T-helper 1 cell treated with Interleukin-12 subunit alpha and Interleukin-12 subunit beta and Interleukin-4 antibody, amounts not matched to agents 30 μg/mL and 1 μg/mL, for 36 hours (primary cell): ENCODE data around the gene KLHL40.

Experiments used
- H3K27ac Mint-ChIP-seq: one replicate; pipeline ENCODE4 v1.8.0; 2021; ENCODE audit warnings: mild to moderate bottlenecking, mixed read lengths
- H3K27me3 Mint-ChIP-seq: one replicate; pipeline ENCODE4 v1.8.0; 2021; ENCODE audit warnings: low read depth, mixed read lengths
- H3K36me3 Mint-ChIP-seq: one replicate; pipeline ENCODE4 v1.8.0; 2021; ENCODE audit warnings: low read depth, mixed read lengths
- H3K4me1 Mint-ChIP-seq: one replicate; pipeline ENCODE4 v1.8.0; 2021; ENCODE audit warnings: low read depth, mixed read lengths
- H3K4me3 Mint-ChIP-seq: one replicate; pipeline ENCODE4 v1.8.0; 2021; ENCODE audit warnings: mild to moderate bottlenecking, moderate library complexity, mixed read lengths
- H3K9me3 Mint-ChIP-seq: one replicate; pipeline ENCODE4 v1.8.0; 2021; ENCODE audit warnings: mixed read lengths

The KLHL40 gene

DNA sequence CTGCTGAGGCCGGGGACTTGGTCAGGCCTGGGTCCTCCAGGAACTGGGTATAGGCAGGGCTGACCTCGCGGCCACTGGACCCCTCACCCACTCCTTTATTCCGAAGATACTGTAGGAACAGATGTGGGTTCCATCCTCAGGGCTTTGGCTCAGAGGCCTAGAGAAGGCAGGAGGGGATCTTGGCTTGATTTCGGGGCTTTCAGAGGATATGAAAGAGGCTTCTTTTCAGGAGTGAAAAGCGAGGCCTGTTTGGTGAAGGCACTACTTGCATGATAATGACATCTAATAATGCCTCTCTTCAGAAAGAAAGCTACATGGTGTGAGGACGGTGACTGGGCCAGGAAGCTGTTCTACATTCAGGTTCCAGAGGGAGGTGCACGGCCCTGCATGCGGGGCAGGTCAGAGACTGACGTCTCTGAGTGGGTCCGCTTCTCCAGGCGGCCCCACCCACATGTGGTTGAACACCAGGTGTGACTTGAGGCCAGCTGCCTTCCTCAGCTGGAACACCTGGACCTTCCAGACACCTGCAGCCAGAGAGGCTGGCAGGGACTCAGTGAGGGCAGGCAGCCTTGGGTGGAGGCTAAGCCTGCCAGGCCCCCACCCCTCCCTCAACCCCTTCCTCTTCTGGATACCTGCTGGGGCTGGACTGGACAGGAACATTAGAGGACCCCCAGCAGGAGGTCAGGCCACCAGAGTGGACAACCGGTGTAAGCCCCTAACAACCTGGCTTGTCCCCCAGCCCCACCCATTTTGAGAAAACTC is 48.3 kb downstream of the KLHL40 start:
- H3K27me3 Mint-ChIP-seq, result peaks cover 3% of the 10 kb centered on the region
- no peaks in the 10 kb centered on the region for H3K4me1 Mint-ChIP-seq
- no peak overlapping the region for H3K27ac Mint-ChIP-seq
- no peaks in the 10 kb centered on the region for H3K36me3 Mint-ChIP-seq
- no peaks in the 10 kb centered on the region for H3K9me3 Mint-ChIP-seq
- no peak overlapping the region for H3K4me3 Mint-ChIP-seq

GRCh38 chr3:42734263-42734860 is 49.0 kb downstream of the KLHL40 start:
- Mint-ChIP-seq H3K36me3 (no peaks in the 10 kb centered on the region), H3K9me3 (no peaks in the 10 kb centered on the region), H3K4me1 (no peaks in the 10 kb centered on the region), H3K27ac (no peak overlapping the region), H3K4me3 (no peak overlapping the region), H3K27me3 (peaks cover 4% of the 10 kb centered on the region)

DNA sequence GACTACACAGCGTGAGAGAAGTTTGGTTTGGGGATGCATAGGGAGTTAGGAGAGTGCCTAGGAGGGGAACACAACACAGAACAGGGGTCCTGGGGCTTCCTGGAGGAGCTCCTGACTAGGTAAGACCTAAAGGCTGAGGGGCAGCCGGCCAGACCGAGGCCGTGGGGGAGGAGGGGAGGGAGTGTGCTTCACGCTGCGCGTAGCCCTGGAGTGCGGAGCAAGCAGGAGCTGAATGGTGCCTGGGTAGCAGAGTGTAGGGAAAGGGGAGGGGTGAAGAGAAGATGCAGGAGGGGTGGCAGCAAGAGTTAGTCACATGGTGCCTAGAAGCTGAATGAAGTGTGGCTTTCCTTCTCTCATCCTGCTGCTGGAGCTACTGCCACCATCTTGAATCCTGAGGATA is 49.7 kb downstream of the KLHL40 start:
- no peak overlapping the region for H3K4me3 Mint-ChIP-seq
- H3K4me1 Mint-ChIP-seq, result no peaks in the 10 kb centered on the region
- H3K27ac Mint-ChIP-seq, result no peak overlapping the region
- H3K9me3 Mint-ChIP-seq, result no peaks in the 10 kb centered on the region
- H3K36me3 Mint-ChIP-seq, result no peaks in the 10 kb centered on the region
- H3K27me3 Mint-ChIP-seq, result peaks cover 4% of the 10 kb centered on the region

DNA sequence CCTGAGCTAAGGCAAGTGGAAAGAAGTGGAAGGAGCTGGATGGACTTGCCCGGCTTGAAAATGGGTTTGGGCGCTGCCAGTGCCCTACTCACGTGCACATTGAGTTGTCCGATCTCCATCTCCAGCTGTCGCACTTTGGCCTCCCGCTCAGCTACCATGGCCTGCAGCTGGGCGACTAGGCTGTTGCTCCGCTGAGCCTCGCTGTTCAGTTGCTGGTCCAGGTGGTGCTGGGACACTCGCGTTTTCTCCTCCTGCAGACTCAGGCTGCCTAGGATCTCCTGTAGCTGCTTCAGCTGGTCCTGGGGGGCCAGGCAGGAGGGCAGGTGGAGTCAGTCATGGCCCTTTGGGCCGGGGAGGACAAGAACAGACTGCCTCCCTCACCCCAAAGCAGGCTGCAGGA is 50.3 kb downstream of the KLHL40 start:
- Mint-ChIP-seq H3K9me3 (no peaks in the 10 kb centered on the region), H3K4me3 (no peak overlapping the region), H3K27me3 (peaks cover 4% of the 10 kb centered on the region), H3K36me3 (no peaks in the 10 kb centered on the region), H3K4me1 (no peaks in the 10 kb centered on the region), H3K27ac (no peak overlapping the region)

GRCh38 chr3:42736081-42736480 is 50.7 kb downstream of the KLHL40 start:
- H3K9me3 Mint-ChIP-seq, result no peaks in the 10 kb centered on the region

GRCh38 chr3:42736531-42736930 is 51.2 kb downstream of the KLHL40 start:
- H3K27ac Mint-ChIP-seq, result no peak overlapping the region
- no peaks in the 10 kb centered on the region for H3K4me1 Mint-ChIP-seq
- H3K36me3 Mint-ChIP-seq, result no peaks in the 10 kb centered on the region
- peaks cover 4% of the 10 kb centered on the region for H3K27me3 Mint-ChIP-seq
- no peak overlapping the region for H3K4me3 Mint-ChIP-seq
- no peaks in the 10 kb centered on the region for H3K9me3 Mint-ChIP-seq

More at GRCh38 chr3:42736081-42736480, 50.7 kb downstream of the KLHL40 start:
- Mint-ChIP-seq H3K4me1 (no peaks in the 10 kb centered on the region), H3K4me3 (no peak overlapping the region), H3K27me3 (peaks cover 4% of the 10 kb centered on the region), H3K27ac (no peak overlapping the region), H3K36me3 (no peaks in the 10 kb centered on the region)

- no peaks in the 10 kb centered on the region for H3K9me3 Mint-ChIP-seq
- no peaks in the 10 kb centered on the region for H3K36me3 Mint-ChIP-seq
- H3K27ac Mint-ChIP-seq, result no peak overlapping the region
- H3K27me3 Mint-ChIP-seq, result peaks cover 4% of the 10 kb centered on the region
- no peak overlapping the region for H3K4me3 Mint-ChIP-seq
- peaks cover 2% of the 10 kb centered on the region for H3K4me1 Mint-ChIP-seq
Observed at GRCh38 chr3:42739401-42740158, 54.2 kb downstream of the KLHL40 start.

- Mint-ChIP-seq H3K27me3 (peaks cover 4% of the 10 kb centered on the region), H3K4me1 (peaks cover 2% of the 10 kb centered on the region), H3K36me3 (no peaks in the 10 kb centered on the region), H3K4me3 (no peak overlapping the region), H3K27ac (no peak overlapping the region), H3K9me3 (no peaks in the 10 kb centered on the region)
Observed at GRCh38 chr3:42741796-42742195, 56.5 kb downstream of the KLHL40 start.
